H9 (cell line): ENCODE measurements around the gene CTRB2. TPM values are rescaled to one million over a fixed set of nuclear protein-coding genes. Genes with fewer than 3 reads are reported as not detected.

Source experiments
- DNase-seq: peaks from one replicate; pipeline ENCODE4 v3.0.0-alpha.2; 2017
- H2AFZ ChIP-seq: one replicate; pipeline ENCODE4 v1.6.1; 2013; ENCODE audit warnings: mild to moderate bottlenecking, low read length, control low read depth, moderate library complexity
- H2AK5ac ChIP-seq: 2 replicates; pipeline ENCODE4 v1.6.1; 2013; ENCODE audit warnings: low read length, control low read depth, mixed read lengths; ENCODE audit not compliant: insufficient read length
- H2BK120ac ChIP-seq: one replicate; pipeline ENCODE4 v1.6.1; 2013; ENCODE audit warnings: low read depth, mild to moderate bottlenecking, low read length, control low read depth, inconsistent platforms; ENCODE audit not compliant: poor library complexity, severe bottlenecking
- H2BK12ac ChIP-seq: 2 replicates; pipeline ENCODE4 v1.6.1; 2013; ENCODE audit warnings: low read length, control low read depth, mixed read lengths, low read depth; ENCODE audit not compliant: insufficient read length
- H2BK15ac ChIP-seq: 2 replicates; pipeline ENCODE4 v1.6.1; 2013; ENCODE audit warnings: low read depth, low read length, control low read depth
- H2BK20ac ChIP-seq: one replicate; pipeline ENCODE4 v1.6.1; 2013; ENCODE audit warnings: low read depth, mild to moderate bottlenecking, low read length, control low read depth, inconsistent platforms; ENCODE audit not compliant: poor library complexity, severe bottlenecking
- H2BK5ac ChIP-seq: 2 replicates; pipeline ENCODE4 v1.6.1; 2013; ENCODE audit warnings: low read length, control low read depth, mixed read lengths; ENCODE audit not compliant: insufficient read length
- H3K14ac ChIP-seq: 2 replicates; pipeline ENCODE4 v1.6.1; 2013; ENCODE audit warnings: low read length, control low read depth; ENCODE audit not compliant: insufficient read depth
- H3K18ac ChIP-seq: 2 replicates; pipeline ENCODE4 v1.6.1; 2013; ENCODE audit warnings: low read depth, mild to moderate bottlenecking, mixed read lengths, low read length, control low read depth; ENCODE audit not compliant: insufficient read length
- H3K23ac ChIP-seq: 2 replicates; pipeline ENCODE4 v1.6.1; 2013; ENCODE audit warnings: low read length, control low read depth, mixed read lengths, low read depth; ENCODE audit not compliant: insufficient read length
- H3K23me2 ChIP-seq: 2 replicates; pipeline ENCODE4 v1.6.1; 2013; ENCODE audit warnings: low read depth, mild to moderate bottlenecking, mixed read lengths, low read length, control low read depth; ENCODE audit not compliant: insufficient read length, poor library complexity, severe bottlenecking
- H3K27ac ChIP-seq: 2 replicates; pipeline ENCODE4 v1.5.1; 2013; ENCODE audit warnings: low read length, control low read depth, mixed read lengths, low read depth; ENCODE audit not compliant: insufficient read length
- H3K27me3 ChIP-seq: 2 replicates; pipeline ENCODE4 v1.6.1; 2013; ENCODE audit warnings: low read length, control low read depth, inconsistent platforms; ENCODE audit not compliant: insufficient read depth
- H3K4ac ChIP-seq: 2 replicates; pipeline ENCODE4 v1.6.1; 2013; ENCODE audit warnings: low read depth, mild to moderate bottlenecking, control low read depth, inconsistent platforms, low read length, moderate library complexity
- H3K4me1 ChIP-seq: 2 replicates; pipeline ENCODE4 v1.6.1; 2013; ENCODE audit warnings: low read length, control low read depth, inconsistent platforms; ENCODE audit not compliant: insufficient read depth
- H3K4me2 ChIP-seq: 2 replicates; pipeline ENCODE4 v1.6.1; 2013; ENCODE audit warnings: low read length, control low read depth, mixed read lengths; ENCODE audit not compliant: insufficient read length, insufficient read depth
- H3K56ac ChIP-seq: 2 replicates; pipeline ENCODE4 v1.6.1; 2013; ENCODE audit warnings: low read depth, mild to moderate bottlenecking, mixed read lengths, low read length, control low read depth; ENCODE audit not compliant: insufficient read length
- H3K79me1 ChIP-seq: 2 replicates; pipeline ENCODE4 v1.6.1; 2013; ENCODE audit warnings: low read depth, mild to moderate bottlenecking, moderate library complexity, low read length, control low read depth, inconsistent platforms; ENCODE audit not compliant: insufficient read depth, poor library complexity, severe bottlenecking
- H3K79me2 ChIP-seq: 2 replicates; pipeline ENCODE4 v1.6.1; 2013; ENCODE audit warnings: low read length, control low read depth, inconsistent platforms; ENCODE audit not compliant: insufficient read depth
- H3K9ac ChIP-seq: 2 replicates; pipeline ENCODE4 v1.6.1; 2013; ENCODE audit warnings: low read length, control low read depth, mixed read lengths; ENCODE audit not compliant: insufficient read length; ENCODE audit errors: extremely low read depth
- H3K9me3 ChIP-seq: one replicate; pipeline ENCODE4 v1.6.1; 2013; ENCODE audit warnings: low read depth, low read length, inconsistent platforms; ENCODE audit not compliant: control insufficient read depth
- H3T11ph ChIP-seq: one replicate; pipeline ENCODE4 v1.6.1; 2013; ENCODE audit warnings: mild to moderate bottlenecking, low read length, control low read depth, inconsistent platforms
- H4K20me1 ChIP-seq: one replicate; pipeline ENCODE4 v1.6.1; 2013; ENCODE audit not compliant: control insufficient read depth, insufficient read length, insufficient read depth
- H4K5ac ChIP-seq: 2 replicates; pipeline ENCODE4 v1.6.1; 2013; ENCODE audit warnings: low read depth, mild to moderate bottlenecking, mixed read lengths, low read length, control low read depth; ENCODE audit not compliant: insufficient read length
- H4K8ac ChIP-seq: replicated peaks from 2 replicates; pipeline ENCODE4 v1.6.1; 2013; ENCODE audit warnings: low read length, control low read depth, mixed read lengths, low read depth; ENCODE audit not compliant: insufficient read length
- H4K91ac ChIP-seq: 2 replicates; pipeline ENCODE4 v1.6.1; 2013; ENCODE audit warnings: low read depth, mild to moderate bottlenecking, moderate library complexity, mixed read lengths, low read length, control low read depth; ENCODE audit not compliant: insufficient read length
- H3K27ac Mint-ChIP-seq, 3 experiments: 2 replicates in 2 of 3; 3 replicates in 1 of 3; pipeline ENCODE4 v1.8.0; 2020 to 2021; ENCODE audit warnings: mixed read lengths in 3 of 3, mild to moderate bottlenecking in 1 of 3, moderate library complexity in 1 of 3
- H3K27me3 Mint-ChIP-seq: 2 replicates; pipeline ENCODE4 v1.8.0; 2021; ENCODE audit warnings: low read depth, mild to moderate bottlenecking, moderate library complexity, mixed read lengths
- H3K36me3 Mint-ChIP-seq, 3 experiments: 2 replicates in 2 of 3; 3 replicates in 1 of 3; pipeline ENCODE4 v1.8.0; 2020 to 2021; ENCODE audit warnings: low read depth in 3 of 3, mixed read lengths in 3 of 3; ENCODE audit not compliant: insufficient read depth in 1 of 3
- H3K4me1 Mint-ChIP-seq, 2 experiments: 2 replicates each; pipeline ENCODE4 v1.8.0; 2020; ENCODE audit warnings: mixed read lengths in 2 of 2
- H3K4me3 Mint-ChIP-seq, 2 experiments: 2 replicates in 1 of 2; 3 replicates in 1 of 2; pipeline ENCODE4 v1.8.0; 2020 to 2021; ENCODE audit warnings: mild to moderate bottlenecking in 2 of 2, mixed read lengths in 2 of 2, moderate library complexity in 1 of 2
- H3K9me3 Mint-ChIP-seq, 2 experiments: 2 replicates in 1 of 2; 3 replicates in 1 of 2; pipeline ENCODE4 v1.8.0; 2020; ENCODE audit warnings: mild to moderate bottlenecking in 2 of 2, mixed read lengths in 2 of 2, moderate library complexity in 1 of 2
- CTCF ChIP-seq: fragments of 200-600 bp; sonication (generic); conservative IDR thresholded peaks from 3 replicates; pipeline ENCODE4 v1.8.0; 2021; ENCODE audit warnings: antibody characterized with exemption, mild to moderate bottlenecking
- WGBS: extraction: QIAGEN DNeasy Blood & Tissue Kit; methylation state at CpG from one replicate; pipeline ENCODE4 v1.1.7; 2013; ENCODE audit warnings: missing lambda C conversion rate, low lambda C conversion rate, mixed read lengths; ENCODE audit not compliant: insufficient read length; ENCODE audit errors: extremely low coverage; 5-methylcytosine and 5-hydroxymethylcytosine counted together
- total RNA-seq: library from RNA; stranded (reverse); gene quantifications from 2 replicates; pipeline ENCODE4 v1.2.1, GENCODE V29; 2021

CTRB2 gene
- total RNA-seq, 1 experiment from 2014 or later = not detected

GRCh38 chr16:75236736-75237397, 29.9 kb upstream of the CTRB2 start:
- WGBS = no CpG with 5 or more reads among the region's 28 CpGs
- Histone ChIP-seq H2AK5ac (no peak overlapping the region), H2BK120ac (no peak overlapping the region), H3K23me2 (no peaks in the 10 kb centered on the region), H3K14ac (no peak overlapping the region), H3K9me3 (no peaks in the 10 kb centered on the region), H3K79me1 (no peaks in the 10 kb centered on the region), H2AFZ (no peak overlapping the region), H4K91ac (no peak overlapping the region), H2BK20ac (no peak overlapping the region), H2BK5ac (no peak overlapping the region), H3K23ac (no peak overlapping the region), H4K20me1 (no peaks in the 10 kb centered on the region), H3K4ac (no peak overlapping the region), H2BK12ac (no peak overlapping the region), H3K18ac (no peak overlapping the region), H3K9ac (no peak overlapping the region), H3K4me2 (no peak overlapping the region), H3K27me3 (no peaks in the 10 kb centered on the region), H4K8ac (no peak overlapping the region), H2BK15ac (no peak overlapping the region), H3K56ac (no peak overlapping the region), H3K4me1 (no peaks in the 10 kb centered on the region), H3T11ph (no peak overlapping the region), H3K27ac (no peak overlapping the region), H4K5ac (no peak overlapping the region), H3K79me2 (peaks cover 10% of the 10 kb centered on the region; the same call in 1 of the 2 replicates)
- peaks cover 6 to 21% of the 10 kb centered on the region in 2 experiments for H3K4me1 Mint-ChIP-seq
- TF ChIP-seq CTCF = no peak
- peaks cover 37 to 61% (median 55%) of the 10 kb centered on the region in 3 experiments; a peak in 6 of 7 replicates for H3K36me3 Mint-ChIP-seq
- no peak overlapping the region for H3K4me3 Mint-ChIP-seq
- H3K9me3 Mint-ChIP-seq = no peaks in the 10 kb centered on the region
- no peaks in the 10 kb centered on the region for H3K27me3 Mint-ChIP-seq
- no peak overlapping the region for H3K27ac Mint-ChIP-seq
- DNase-seq = peak; percentile 29
